ENCODE results near the gene HOXB1. TPM values are rescaled to one million over a fixed set of nuclear protein-coding genes. Genes with fewer than 3 reads are reported as not detected.

Gene HOXB1
- total RNA-seq, 1 experiment from 2014 or later = not detected

GRCh38 chr17:48551596-48552465 is 21.0 kb upstream of the HOXB1 start:
- no peaks in the 10 kb centered on the region for H3K27me3 ChIP-seq (ENCODE audit: control insufficient read depth, insufficient read depth, low read length)
- no peak overlapping the region for H3K4me3 ChIP-seq (ENCODE audit: low read depth in 2 of 2, low read length in 2 of 2)
- peaks cover 79% of the 10 kb centered on the region for H3K4me1 ChIP-seq (ENCODE audit: control insufficient read depth, insufficient read depth, low read length)
- peak overlapping the region; percentile 91 for H3K27ac ChIP-seq (ENCODE audit: low read length)
- intact Hi-C loops (cut with micrococcal nuclease; ENCODE audit: unreplicated experiment) (no loop called here), in situ Hi-C loops (cut with HindIII; ENCODE audit: low pct_unique_long_range_greater_than_20kb, low sequenced_read_pairs) (no loop called here)
- ATAC-seq (no peak), DNase-seq (ENCODE audit: low read depth, low spot score) (no peak)
- CTCF ChIA-PET = interaction anchor here (0.7 to 0.9 kb wide), 3 partner anchors 11 to 51 kb away, joined by 3 to 4 read pairs (median 3); no protein-coding TSS in a partner anchor
- H3K9me3 ChIP-seq (ENCODE audit: control insufficient read depth, insufficient read depth, low read depth, low read length) = no peaks in the 10 kb centered on the region
- peaks cover 26% of the 10 kb centered on the region for H3K36me3 ChIP-seq (ENCODE audit: control insufficient read depth, insufficient read depth, low read length)
- no TSS peak for BruUV-seq (replicated peaks)
- POLR2A ChIA-PET = no interaction called here
- TF ChIP-seq SIN3A (IDR thresholded peaks at IDR 0.05; ENCODE audit: borderline replicate concordance, insufficient read depth, low read depth, low read length) (0 out of 2 replicates have a peak, but pooled peaks have one; percentile 26), TCF7L2 (IDR thresholded peaks at IDR 0.05; ENCODE audit: low read depth, low read length) (no peak), POLR2AphosphoS5 (IDR thresholded peaks at IDR 0.05; ENCODE audit: low read depth, low read length) (peak; percentile 31), REST (IDR thresholded peaks at IDR 0.05; ENCODE audit: insufficient read depth in 1 of 2, low read depth in 2 of 2, low read length in 1 of 2) (0 out of 4 replicates have a peak, but pooled peaks of 1 of the 2 experiments have one; percentile 41), CTCF (IDR thresholded peaks at IDR 0.05) (no peak)

GRCh38 chr17:48551214-48551555 is 20.4 kb upstream of the HOXB1 start:
- CTCF ChIA-PET = no interaction called here
- no peak for DNase-seq (ENCODE audit: low read depth, low spot score)
- peaks cover 26% of the 10 kb centered on the region for H3K36me3 ChIP-seq (ENCODE audit: control insufficient read depth, insufficient read depth, low read length)
- H3K4me3 ChIP-seq (ENCODE audit: low read depth in 2 of 2, low read length in 2 of 2) = no peak overlapping the region
- H3K4me1 ChIP-seq (ENCODE audit: control insufficient read depth, insufficient read depth, low read length) = peaks cover 79% of the 10 kb centered on the region
- intact Hi-C loops (cut with micrococcal nuclease; ENCODE audit: unreplicated experiment) (no loop called here), in situ Hi-C loops (cut with HindIII; ENCODE audit: low pct_unique_long_range_greater_than_20kb, low sequenced_read_pairs) (no loop called here)
- H3K9me3 ChIP-seq (ENCODE audit: control insufficient read depth, insufficient read depth, low read depth, low read length) = no peaks in the 10 kb centered on the region
- TF ChIP-seq REST (IDR thresholded peaks at IDR 0.05; ENCODE audit: insufficient read depth in 1 of 2, low read depth in 2 of 2, low read length in 1 of 2) = no peak
- TF ChIP-seq CTCF (IDR thresholded peaks at IDR 0.05) = no peak
- no peak for TF ChIP-seq SIN3A (IDR thresholded peaks at IDR 0.05; ENCODE audit: borderline replicate concordance, insufficient read depth, low read depth, low read length)
- no peak for TF ChIP-seq TCF7L2 (IDR thresholded peaks at IDR 0.05; ENCODE audit: low read depth, low read length)
- TF ChIP-seq POLR2AphosphoS5 (IDR thresholded peaks at IDR 0.05; ENCODE audit: low read depth, low read length) = no peak
- no peak for ATAC-seq
- H3K27me3 ChIP-seq (ENCODE audit: control insufficient read depth, insufficient read depth, low read length) = no peaks in the 10 kb centered on the region
- BruUV-seq (replicated peaks) = no TSS peak
- peak overlapping the region; percentile 91 for H3K27ac ChIP-seq (ENCODE audit: low read length)
- POLR2A ChIA-PET = no interaction called here
